ENCODE measurements around the gene KRTAP15-1.

The KRTAP15-1 gene

GRCh38 chr21:30439975-30440374 is at the start of gene KRTAP15-1:
TSS of gene KRTAP15-1 (plus strand) at chr21:30440275. CDS start at chr21:30440328, 53 bp downstream.
- FAIRE-seq: no peak

- FAIRE-seq: no peak
Measured at GRCh38 chr21:30391492-30392025, 48.5 kb upstream of the KRTAP15-1 start.

- FAIRE-seq: no peak
Measured at GRCh38 chr21:30395731-30396130, 44.3 kb upstream of the KRTAP15-1 start, which contains the start of gene KRTAP13-1. TSS of gene KRTAP13-1 (plus strand) at chr21:30396031. CDS start at chr21:30396087, 56 bp downstream.

GRCh38 chr21:30408782-30409494 is 31.1 kb upstream of the KRTAP15-1 start:
- FAIRE-seq: no peak

- FAIRE-seq: no peak
Measured at GRCh38 chr21:30415993-30416392, 24.1 kb upstream of the KRTAP15-1 start.

GRCh38 chr21:30425826-30426225 is 14.2 kb upstream of the KRTAP15-1 start, which contains the start of gene KRTAP13-3:
TSS of gene KRTAP13-3 (minus strand) at chr21:30425926. CDS start at chr21:30425912, 14 bp downstream.
- no peak for FAIRE-seq

- no peak for FAIRE-seq
Measured at GRCh38 chr21:30426731-30427130, 13.3 kb upstream of the KRTAP15-1 start.

- no peak for FAIRE-seq
Measured at GRCh38 chr21:30430170-30430655, 9.9 kb upstream of the KRTAP15-1 start, which contains the start of gene KRTAP13-4. TSS of gene KRTAP13-4 (plus strand) at chr21:30430220. CDS start at chr21:30430276, 56 bp downstream.

GRCh38 chr21:30434033-30434631 is 5.9 kb upstream of the KRTAP15-1 start:
- peak; percentile 75 for FAIRE-seq

GRCh38 chr21:30437010-30437565 is 3.0 kb upstream of the KRTAP15-1 start:
- FAIRE-seq: peak; percentile 9

- FAIRE-seq: no peak
Measured at GRCh38 chr21:30443226-30443625, 3.2 kb downstream of the KRTAP15-1 start.

- no peak for FAIRE-seq
Measured at GRCh38 chr21:30444204-30444603, 4.1 kb downstream of the KRTAP15-1 start.

- no peak for FAIRE-seq
Measured at GRCh38 chr21:30447056-30447455, 7.0 kb downstream of the KRTAP15-1 start.

GRCh38 chr21:30448514-30448913 is 8.4 kb downstream of the KRTAP15-1 start:
- FAIRE-seq: no peak

- no peak for FAIRE-seq
Measured at GRCh38 chr21:30463713-30464112, 23.6 kb downstream of the KRTAP15-1 start.

GRCh38 chr21:30468900-30469714 is 29.0 kb downstream of the KRTAP15-1 start:
- no peak for FAIRE-seq

GRCh38 chr21:30478004-30478403 is 37.9 kb downstream of the KRTAP15-1 start:
- no peak for FAIRE-seq

- FAIRE-seq: no peak
Measured at GRCh38 chr21:30479259-30479658, 39.2 kb downstream of the KRTAP15-1 start.

GRCh38 chr21:30480145-30480544 is 40.1 kb downstream of the KRTAP15-1 start, which contains the start of gene KRTAP19-1:
TSS of gene KRTAP19-1 (minus strand) at chr21:30480367. CDS start at chr21:30480317, 50 bp downstream.
- no peak for FAIRE-seq

- FAIRE-seq: no peak
Measured at GRCh38 chr21:30482130-30482529, 42.1 kb downstream of the KRTAP15-1 start.

- FAIRE-seq: no peak
Measured at GRCh38 chr21:30486180-30486579, 46.1 kb downstream of the KRTAP15-1 start.

GRCh38 chr21:30487336-30487735 is 47.3 kb downstream of the KRTAP15-1 start, which contains the start of gene KRTAP19-2:
TSS of gene KRTAP19-2 (minus strand) at chr21:30487436. CDS start at chr21:30487348, 88 bp downstream.
- FAIRE-seq: no peak

All from islet of Langerhans (tissue), 1 donor.